HG03432 (cell line): ENCODE measurements around the gene KIF5B.
"Not testable (repeated sequence)": the region's sequence is repeated elsewhere in the genome, so short reads cannot be mapped to it uniquely, and the experiment has no call there.

Experiments used
- ATAC-seq: cut with Tn5 transposase; IDR thresholded peaks from one replicate; pipeline ENCODE4 v1.9.1; 2021; ENCODE audit warnings: mild to moderate bottlenecking, moderate library complexity; ENCODE audit not compliant: unreplicated experiment

Gene KIF5B

DNA sequence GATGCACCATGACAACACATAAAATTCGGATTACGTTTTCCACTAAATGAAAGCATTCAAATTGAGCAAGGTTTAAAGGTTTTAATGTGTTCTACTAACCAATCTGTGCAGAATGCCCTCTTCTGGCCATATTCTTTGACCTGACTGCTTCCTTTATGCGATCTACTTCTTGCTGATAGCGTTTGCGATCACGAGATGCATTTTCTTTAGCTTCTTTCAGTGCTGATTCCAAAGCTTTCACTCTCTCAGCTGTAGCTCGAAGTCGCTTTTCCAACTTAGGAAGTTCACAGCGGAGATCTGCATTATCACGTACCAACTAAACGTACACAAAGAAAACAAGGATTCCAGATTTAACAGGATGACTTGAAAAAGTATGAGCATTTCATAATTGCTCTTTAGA lies 39.2 kb downstream of the KIF5B start:
- no peak for ATAC-seq

DNA sequence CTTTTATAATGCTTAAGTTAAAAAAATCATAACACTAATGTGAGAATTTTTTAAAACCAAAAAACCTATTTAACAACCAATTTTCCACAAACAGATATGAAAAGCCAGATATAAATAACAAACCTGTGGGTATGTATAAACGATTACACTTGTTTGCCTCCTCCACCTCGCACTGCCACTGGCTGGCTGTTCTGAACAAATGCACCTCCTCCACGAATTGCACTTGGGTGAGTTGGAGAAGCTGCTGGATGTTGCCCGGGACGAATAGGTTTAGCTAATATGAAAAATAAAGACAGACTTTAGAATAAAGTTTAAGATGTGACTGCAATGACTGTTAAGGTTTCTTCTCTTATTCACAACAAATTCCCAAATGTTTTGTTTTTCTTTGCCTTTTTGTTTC lies 40.8 kb downstream of the KIF5B start:
- no peak for ATAC-seq

DNA sequence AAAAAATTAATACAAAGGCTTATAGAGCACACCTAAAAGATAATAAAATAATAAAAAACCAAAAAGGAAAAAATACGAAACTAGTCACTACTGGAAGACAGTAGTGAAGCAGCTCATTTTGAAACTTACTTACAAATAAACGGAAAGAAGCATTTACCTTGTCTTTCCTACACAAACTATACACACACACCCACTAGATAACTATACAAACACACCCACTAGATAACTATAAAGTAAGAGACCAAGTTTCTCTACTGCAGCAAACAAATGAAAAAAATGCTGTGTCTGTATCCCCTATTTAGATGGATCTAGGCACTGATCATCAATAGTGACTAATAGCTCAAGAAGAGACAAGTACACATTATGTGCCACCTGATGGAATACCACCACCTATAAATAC lies 49.2 kb downstream of the KIF5B start:
- ATAC-seq: no peak

DNA sequence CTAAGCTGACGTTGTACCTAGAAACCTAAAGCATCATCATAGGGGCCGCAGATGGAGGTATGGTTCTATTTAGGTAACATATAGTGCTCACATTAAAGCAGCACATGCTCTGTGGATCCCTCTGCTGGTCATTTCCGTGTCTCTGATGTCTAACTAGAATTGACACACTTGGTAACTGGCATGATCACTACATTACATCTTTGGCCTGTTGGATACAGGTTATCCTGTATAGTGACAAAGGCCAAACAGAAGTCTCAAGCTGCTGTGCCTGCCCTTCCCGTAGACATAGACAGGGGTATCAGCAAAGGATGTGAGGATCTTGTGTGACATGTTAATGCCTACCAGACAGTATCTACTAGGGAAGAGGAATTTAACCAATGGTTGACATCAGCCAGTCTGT lies 51.2 kb downstream of the KIF5B start:
- peak; percentile 59 for ATAC-seq

DNA sequence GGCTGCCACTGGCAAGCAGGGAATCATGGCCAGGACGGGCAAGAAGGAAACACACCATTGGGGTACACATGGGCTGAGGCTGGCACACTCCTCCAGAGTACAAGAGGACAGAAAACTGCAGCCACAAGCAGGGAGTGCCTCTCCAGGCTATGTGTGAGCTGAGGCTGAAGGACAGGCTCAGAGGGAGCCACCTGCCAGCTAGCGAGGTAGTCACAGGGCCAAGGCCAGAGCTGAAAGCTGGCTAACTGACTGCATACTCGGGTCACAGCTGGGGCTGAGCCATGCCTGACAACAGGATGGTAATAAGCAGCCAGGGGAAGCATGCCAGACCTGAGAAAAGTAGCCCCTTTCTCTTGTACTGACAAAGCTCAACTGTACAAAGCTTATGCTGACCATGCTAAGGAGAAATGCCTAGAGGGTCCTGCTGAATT lies 52.0 kb downstream of the KIF5B start:
- ATAC-seq: no peak

DNA sequence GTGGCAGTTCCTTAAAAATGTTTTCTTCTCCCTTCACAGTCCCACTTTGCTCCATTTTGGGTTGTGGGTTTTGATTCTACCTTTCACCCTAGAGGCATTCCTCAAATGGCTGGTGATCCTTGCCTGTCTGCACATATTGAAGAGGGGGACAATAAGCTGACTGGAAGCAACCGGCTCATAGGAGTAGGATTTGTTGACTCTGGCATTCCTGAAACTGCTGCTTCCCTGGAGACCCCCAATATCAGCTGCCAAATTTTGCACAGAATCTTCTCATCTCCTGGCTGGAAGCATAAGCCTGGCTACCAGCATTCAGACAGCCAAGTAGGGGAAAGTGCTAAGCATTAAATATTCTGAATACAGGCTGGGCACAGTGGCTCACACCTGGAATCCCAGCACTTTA lies 53.7 kb downstream of the KIF5B start:
- ATAC-seq: no peak

DNA sequence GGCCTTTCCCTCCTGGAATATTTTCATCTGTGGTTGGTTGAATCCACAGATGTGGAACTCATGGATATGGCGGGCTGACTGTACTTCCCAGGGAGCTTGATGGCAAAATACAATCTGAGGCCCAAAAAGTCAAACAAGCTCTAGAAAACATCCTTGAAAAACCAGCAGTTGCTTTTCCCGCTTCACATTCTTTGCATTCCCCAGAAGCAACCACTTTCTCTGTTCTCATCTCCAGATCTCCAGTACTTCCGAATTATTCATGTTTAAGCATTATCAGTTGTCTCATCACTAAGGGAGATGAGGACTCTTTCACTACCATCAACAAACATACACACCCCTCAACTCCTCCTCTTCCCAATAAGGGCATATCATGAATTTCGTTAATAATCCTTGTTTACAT lies 55.3 kb downstream of the KIF5B start:
- no peak for ATAC-seq

DNA sequence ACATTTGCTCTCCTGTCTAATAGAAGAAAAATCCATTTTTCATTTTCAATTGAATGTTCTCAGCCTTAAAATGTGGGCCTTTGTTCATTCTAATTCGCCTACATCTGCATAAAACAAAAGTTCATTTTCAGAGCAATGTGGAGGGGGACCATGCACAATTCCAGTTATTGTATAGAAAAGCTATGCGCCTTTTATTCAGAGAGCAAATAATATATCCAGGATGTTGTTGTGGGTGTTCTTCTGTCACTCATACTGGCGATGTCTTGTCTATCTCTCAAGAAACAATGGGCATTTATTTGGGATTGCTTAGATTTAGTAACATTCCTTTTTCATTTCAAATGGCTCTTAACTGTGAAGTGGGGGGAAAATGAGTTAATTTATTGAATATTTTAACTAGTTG lies 56.4 kb downstream of the KIF5B start:
- no peak for ATAC-seq

DNA sequence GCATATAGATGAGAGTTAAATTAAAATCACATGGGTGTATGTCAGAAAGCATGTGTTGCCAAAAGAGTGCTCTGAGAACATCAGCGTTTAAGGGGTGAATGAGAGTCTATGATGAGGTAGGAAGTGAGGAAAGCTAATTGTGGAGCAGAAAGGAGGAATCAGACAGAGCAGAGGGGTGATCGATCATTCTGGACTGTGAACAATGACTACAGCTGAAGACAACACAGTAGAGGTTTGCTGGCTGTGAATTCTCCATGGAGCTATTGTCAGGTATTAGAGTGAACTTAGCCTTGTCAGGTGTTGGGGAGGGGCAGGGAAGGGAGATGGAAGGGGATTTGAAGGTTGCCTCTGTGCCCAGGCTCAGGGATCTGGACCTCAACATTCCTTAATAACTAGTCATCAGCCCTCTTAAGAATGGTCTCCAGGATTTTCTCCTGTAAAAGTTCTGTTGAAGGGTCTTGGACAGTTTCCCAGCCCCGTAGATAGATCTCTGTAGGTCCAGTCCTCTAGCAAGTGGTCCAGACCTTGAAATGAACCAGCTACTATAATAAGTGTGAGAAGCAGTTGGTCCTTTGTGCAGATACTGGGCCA lies 57.1 kb downstream of the KIF5B start:
- no peak for ATAC-seq

DNA sequence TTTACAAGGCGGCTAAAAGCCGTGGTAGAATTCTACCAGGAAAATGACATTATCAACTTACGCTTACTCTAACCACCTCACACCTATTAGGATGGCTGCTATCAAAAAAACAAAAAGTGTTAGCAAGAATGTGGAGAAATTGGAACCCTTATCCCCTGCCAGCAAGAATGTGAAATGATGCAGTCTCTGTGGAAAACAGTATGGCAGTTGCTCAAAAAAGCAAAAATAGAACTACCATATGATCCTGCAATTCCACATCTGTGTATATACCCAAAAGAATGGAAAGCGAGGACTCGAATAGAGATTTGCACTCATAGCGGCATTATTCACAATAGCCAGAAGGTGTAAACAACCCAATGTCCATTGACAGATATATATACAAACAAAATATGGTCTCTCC lies 61.3 kb downstream of the KIF5B start:
- no peak for ATAC-seq

DNA sequence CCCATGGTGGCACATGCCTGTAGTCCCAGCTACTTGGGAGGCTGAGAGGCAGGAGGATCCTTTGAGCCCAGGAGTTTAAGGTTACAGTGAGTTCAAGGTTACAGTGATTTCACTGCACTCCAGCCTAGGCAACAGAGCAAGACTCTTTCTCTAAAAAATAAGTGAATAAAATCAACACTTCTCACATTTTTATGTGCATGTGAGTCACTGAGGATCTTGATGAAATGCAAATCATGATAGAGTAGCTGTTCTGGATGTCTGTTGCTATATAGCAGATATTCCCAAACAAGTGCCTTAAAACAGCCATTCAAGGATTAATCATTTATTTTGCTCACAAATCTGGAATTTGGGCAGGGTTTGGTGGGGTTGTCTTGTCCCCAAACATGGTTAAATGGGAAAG lies 65.3 kb downstream of the KIF5B start:
- ATAC-seq: no peak

DNA sequence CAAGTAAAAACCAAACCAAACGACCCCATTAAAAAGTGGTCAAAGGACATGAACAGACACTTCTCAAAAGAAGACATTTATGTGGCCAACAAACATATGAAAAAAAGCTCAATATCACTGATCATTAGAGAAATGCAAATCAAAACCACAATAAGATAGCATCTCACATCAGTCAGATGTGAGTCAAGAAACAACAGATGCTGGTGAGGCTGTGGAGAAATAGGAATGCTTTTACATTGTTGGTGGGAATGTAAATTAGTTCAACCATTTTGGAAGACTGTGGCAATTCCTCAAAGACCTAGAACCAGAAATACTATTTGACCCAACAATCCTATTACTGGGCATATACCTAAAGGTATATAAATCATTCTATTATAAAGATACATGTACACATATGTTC lies 68.4 kb downstream of the KIF5B start:
- not testable (repeated sequence) for ATAC-seq

DNA sequence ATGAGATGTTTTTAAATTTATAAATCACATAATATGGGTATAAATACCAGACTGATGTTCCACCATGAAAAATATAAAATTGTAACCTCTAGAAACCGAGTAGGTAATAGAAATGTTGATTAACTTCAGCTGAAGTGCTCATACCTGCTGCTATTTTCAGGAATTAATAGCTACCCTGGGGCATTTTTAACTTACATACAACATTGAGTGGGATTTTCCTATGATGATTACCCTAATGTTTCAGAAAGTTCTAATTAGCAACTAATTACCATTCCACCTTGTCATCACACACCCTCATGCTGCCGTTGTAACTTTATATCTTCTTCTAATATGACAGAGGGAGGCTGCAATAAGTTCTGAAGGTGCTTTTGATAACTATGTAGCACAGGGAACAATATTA lies 74.1 kb downstream of the KIF5B start:
- no peak for ATAC-seq

DNA sequence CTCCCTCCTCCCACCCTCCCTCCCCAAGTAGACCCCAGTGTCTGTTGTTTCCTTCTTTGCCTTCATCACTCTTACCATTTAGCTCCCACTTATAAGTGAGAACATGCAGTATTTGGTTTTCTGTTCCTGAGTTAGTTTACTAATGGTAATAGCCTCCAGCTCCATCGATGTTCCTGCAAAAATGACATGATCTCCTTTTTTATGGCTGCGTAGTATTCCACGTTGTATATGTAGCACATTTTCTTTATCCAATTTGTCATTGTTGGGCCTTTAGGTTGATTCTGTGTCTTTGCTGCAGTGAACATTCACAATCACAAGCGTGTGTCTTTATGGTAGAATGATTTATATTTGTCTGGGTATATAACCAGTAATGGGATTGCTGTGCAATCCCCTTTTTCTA lies 75.8 kb downstream of the KIF5B start:
- no peak for ATAC-seq

DNA sequence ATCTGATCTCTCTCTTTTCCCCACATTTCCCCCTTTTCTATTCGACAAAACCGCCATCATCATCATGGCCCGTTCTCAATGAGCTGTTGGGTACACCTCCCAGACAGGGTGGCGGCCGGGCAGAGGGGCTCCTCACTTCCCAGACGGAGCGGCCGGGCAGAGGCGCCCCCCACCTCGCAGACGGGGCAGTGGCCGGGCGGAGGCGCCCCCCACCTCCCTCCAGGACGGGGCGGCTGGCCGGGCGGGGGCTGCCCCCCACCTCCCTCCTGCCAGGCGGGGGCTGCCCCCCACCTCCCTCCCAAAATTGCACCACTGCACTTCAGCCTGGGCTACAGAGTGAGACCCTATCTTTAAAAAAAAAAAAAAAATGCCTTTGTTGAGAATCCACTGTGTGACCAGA lies 77.2 kb downstream of the KIF5B start:
- ATAC-seq: not testable (repeated sequence)

DNA sequence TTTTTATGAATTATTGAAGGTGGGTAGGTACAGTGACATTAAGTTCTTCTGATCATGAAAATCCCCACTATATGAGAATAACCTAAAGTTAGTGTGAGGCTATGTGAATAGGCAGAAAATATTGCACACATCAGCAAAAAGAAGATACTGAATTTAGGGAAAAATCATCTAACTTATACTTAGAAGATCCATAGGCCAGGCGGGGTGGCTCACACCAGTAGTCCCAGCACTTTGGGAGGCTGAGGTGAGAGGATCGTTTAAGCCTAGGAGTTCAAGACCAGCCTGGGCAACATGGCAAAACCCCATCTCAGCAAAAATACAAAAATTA lies 78.1 kb downstream of the KIF5B start:
- no peak for ATAC-seq

DNA sequence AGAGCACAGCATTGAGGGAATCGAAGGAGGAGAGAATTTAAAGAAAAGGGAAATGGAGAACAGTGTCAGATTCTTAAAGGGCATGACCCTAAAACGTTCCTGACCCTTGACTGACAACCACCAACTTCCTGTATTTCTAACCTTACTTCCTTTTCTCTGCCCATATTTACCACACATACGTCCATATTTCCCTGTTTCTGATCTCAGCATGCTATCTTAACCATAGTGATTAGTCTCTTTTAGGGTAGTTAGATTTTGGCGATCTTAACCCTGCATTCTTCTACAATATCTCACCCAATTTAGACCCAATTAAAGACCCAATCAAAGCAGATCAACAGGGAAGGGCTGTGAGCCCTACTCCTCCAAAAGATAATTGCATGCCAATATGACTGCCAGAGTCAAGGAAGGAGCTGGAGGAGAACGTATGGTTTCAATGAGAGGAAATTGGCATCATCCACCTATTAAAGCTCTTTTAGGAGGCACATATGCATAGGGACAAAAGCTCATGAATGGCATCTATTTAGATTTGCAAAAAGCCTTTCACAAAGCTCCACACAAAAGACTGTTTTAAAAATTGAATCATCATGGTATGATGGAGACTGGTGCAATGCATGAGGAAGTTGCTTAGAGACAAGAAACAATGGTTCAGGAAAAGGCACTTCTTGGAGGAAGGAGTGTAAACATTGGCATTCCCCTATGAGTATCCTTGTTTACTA lies 78.6 kb downstream of the KIF5B start:
- no peak for ATAC-seq

DNA sequence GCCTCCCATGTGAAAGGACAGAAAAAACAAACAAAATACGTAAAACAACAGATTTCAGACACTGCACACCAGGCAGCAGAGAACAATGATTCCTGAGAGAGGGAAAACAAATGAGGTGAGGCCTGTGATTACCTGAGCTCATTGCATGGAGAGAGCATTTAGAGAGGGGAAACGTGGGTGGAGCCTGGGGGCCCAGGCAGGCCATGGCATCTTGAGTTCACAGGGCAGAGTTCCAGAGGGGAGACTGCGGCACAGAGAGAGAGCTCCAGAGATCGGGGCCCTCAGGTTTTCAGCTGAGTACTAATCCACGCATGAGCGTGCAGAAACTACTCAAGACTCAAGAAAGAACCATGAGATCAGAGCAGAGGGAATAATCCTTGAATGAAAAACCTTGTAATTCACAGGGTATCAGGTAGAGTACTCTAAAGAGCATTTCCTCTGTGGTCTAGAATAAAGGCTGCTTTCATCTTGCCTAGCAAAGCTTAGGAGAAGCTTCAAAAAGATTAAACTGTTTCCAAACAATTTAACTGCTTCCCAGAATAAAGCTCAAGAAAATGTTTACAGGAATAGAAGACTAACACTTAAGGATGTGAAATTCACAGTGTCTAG lies 81.0 kb downstream of the KIF5B start:
- ATAC-seq: no peak

DNA sequence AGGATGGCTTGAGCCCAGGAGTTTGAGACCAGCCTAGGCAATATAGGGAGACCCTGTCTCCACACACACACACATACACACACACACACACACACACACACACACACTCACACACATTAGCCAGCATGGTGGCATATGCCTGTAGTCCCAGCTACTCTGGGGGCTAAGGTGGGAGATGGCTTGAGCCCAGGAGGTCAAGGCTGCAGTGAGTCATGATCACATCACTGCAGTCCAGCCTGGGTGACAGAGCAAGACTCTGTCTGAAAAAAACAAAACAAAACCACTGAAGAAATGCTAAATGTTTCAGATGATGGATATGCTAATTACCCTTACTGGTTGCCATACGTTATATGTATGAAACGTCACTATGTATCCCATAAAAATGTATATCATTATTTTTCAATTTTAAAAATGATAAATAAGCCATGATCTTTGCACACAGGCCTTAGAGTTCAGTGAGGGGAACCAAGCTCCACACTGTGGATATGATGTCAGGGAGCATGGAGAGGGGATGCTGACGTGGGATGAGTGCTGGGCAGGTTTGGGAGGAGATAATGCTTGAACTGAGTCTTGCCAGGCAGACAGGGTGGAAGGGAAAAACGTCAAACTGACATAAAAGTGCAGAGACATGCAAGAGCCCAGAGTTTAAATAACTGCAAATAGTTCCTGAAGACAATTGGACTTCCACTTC lies 81.6 kb downstream of the KIF5B start:
- ATAC-seq: no peak

DNA sequence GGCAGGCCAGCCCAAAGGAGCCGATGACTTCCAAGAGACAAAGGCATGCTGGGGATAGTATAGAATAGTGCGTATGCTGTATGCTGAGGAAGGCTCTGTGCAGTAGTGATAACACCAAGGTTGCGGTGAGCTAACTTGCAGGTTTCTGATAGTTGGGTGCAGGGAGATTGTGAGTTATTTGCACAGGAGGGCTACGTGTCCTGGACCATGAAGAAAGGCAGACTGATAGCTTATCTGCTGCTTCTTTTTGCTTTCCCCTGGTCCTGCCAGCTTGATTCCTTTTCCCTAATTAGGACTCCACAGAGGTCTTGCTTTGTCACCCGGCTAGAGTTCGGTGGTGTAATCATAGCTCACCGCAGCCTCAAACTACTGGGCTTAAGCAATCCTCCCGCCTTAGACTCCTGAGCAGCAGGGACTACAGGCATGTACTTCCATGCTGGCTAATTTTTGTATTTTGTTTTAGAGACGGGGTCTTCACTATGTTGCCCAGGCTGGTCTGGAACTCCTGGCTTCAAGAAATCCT lies 83.6 kb downstream of the KIF5B start:
- ATAC-seq: no peak

DNA sequence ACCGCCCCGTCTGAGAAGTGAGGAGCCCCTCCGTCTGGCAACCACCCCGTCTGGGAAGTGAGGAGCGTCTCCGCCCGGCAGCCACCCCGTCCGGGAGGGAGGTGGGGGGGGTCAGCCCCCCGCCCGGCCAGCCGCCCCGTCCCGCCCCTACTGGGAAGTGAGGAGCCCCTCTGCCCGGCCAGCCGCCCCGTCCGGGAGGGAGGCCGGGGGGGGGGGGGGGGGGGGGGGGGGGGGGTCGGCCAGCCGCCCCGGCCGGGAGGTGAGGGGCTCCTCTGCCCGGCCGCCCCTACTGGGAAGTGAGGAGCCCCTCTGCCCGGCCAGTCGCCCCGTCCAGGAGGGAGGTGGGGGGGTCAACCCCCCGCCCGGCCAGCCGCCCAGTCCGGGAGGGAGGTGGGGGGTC lies 86.4 kb downstream of the KIF5B start:
- ATAC-seq: not testable (repeated sequence)

DNA sequence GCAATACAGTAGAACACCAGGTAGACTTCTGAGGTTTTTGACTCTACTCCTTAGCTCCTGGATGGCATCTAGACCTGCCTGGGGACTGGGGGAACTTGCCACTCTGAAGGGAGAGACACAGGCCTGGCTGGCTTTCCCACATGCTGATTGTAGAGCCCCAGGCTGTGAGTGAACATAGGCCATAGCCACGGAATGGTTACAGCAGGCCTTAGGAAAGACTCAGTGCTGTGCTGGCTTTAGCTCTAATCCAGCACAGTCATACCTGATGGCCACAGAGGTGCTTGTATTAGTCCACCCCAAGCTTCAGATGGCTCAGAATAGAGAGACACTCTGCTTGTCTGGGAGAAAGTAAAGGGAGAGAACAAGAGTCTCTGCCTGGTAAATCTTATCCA lies 92.6 kb downstream of the KIF5B start:
- no peak for ATAC-seq
